Effector memory CD8-positive, alpha-beta T cell (primary cell): ENCODE results near the gene ASB17.
"Not testable (repeated sequence)": the region's sequence is repeated elsewhere in the genome, so short reads cannot be mapped to it uniquely, and the experiment has no call there.

Experiments
- ATAC-seq: fragments of 150-1000 bp; cut with Tn5 transposase; replicated peaks from 2 replicates; pipeline ENCODE4 v1.10.0; 2021; ENCODE audit warnings: mild to moderate bottlenecking, moderate library complexity
- DNase-seq, 3 experiments: peaks; one replicate each; pipeline ENCODE4 v3.0.0; 2021
- H3K27ac Mint-ChIP-seq, 2 donors: one replicate each; pipeline ENCODE4 v1.8.0; 2022; ENCODE audit warnings: mild to moderate bottlenecking in 2 of 2, mixed read lengths in 2 of 2, moderate library complexity in 2 of 2
- H3K27me3 Mint-ChIP-seq, 2 donors: one replicate each; pipeline ENCODE4 v1.8.0; 2022; ENCODE audit warnings: mixed read lengths in 2 of 2
- H3K36me3 Mint-ChIP-seq: one replicate; pipeline ENCODE4 v1.8.0; 2022; ENCODE audit warnings: mild to moderate bottlenecking, moderate library complexity, mixed read lengths; ENCODE audit not compliant: insufficient read depth
- H3K4me1 Mint-ChIP-seq, 2 donors: one replicate each; pipeline ENCODE4 v1.8.0; 2022; ENCODE audit warnings: low read depth in 2 of 2, mixed read lengths in 2 of 2
- H3K4me3 Mint-ChIP-seq, 2 donors: one replicate each; pipeline ENCODE4 v1.8.0; 2022; ENCODE audit warnings: mild to moderate bottlenecking in 2 of 2, mixed read lengths in 2 of 2, moderate library complexity in 2 of 2
- H3K9me3 Mint-ChIP-seq, 2 donors: one replicate each; pipeline ENCODE4 v1.8.0; 2022; ENCODE audit warnings: mixed read lengths in 2 of 2
- total RNA-seq, 9 experiments: gene quantifications; one replicate each; lab custom pipeline; 2026; lab: John Stamatoyannopoulos, UW

Gene ASB17, protein sequence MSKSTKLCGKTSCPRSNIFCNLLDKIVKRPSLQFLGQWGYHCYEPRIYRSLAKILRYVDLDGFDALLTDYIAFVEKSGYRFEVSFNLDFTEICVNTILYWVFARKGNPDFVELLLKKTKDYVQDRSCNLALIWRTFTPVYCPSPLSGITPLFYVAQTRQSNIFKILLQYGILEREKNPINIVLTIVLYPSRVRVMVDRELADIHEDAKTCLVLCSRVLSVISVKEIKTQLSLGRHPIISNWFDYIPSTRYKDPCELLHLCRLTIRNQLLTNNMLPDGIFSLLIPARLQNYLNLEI
- total RNA-seq, result 0 reads per million in 9 experiments

DNA sequence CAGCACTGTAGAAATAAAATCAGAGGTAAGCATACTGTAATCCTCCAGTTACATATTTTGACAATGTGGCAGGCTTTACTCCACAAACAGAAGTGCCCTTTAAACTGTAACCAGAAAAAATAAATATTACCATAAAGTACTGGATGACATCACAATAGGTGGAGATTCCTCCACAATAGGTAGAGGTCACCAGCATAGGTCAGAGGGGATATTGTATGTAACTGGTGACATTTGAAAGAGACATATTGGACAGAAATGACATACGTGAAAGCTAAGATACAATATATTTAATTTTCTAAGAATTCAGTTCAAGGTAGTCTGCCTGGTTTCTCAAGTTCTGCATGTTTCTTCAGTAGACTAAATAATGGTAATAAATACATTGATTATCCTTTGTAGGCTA, at the start of gene ASB17:
TSS of gene ASB17 (minus strand) at position 101 of the 400 bp plus-strand sequence. CDS start 113 bp downstream, outside the sequence.
- peaks cover 0 to 5% of the 10 kb centered on the region in 2 donors for H3K9me3 Mint-ChIP-seq
- no peak within 1 kb of the TSS for H3K27ac Mint-ChIP-seq
- no peaks in the 10 kb centered on the region for H3K4me1 Mint-ChIP-seq
- no peak within 1 kb of the TSS for H3K4me3 Mint-ChIP-seq
- DNase-seq (no peak), ATAC-seq (no peak)
- H3K36me3 Mint-ChIP-seq, result no peaks in the 10 kb centered on the region
- H3K27me3 Mint-ChIP-seq, result peaks cover 10 to 13% of the 10 kb centered on the region in 2 donors

DNA sequence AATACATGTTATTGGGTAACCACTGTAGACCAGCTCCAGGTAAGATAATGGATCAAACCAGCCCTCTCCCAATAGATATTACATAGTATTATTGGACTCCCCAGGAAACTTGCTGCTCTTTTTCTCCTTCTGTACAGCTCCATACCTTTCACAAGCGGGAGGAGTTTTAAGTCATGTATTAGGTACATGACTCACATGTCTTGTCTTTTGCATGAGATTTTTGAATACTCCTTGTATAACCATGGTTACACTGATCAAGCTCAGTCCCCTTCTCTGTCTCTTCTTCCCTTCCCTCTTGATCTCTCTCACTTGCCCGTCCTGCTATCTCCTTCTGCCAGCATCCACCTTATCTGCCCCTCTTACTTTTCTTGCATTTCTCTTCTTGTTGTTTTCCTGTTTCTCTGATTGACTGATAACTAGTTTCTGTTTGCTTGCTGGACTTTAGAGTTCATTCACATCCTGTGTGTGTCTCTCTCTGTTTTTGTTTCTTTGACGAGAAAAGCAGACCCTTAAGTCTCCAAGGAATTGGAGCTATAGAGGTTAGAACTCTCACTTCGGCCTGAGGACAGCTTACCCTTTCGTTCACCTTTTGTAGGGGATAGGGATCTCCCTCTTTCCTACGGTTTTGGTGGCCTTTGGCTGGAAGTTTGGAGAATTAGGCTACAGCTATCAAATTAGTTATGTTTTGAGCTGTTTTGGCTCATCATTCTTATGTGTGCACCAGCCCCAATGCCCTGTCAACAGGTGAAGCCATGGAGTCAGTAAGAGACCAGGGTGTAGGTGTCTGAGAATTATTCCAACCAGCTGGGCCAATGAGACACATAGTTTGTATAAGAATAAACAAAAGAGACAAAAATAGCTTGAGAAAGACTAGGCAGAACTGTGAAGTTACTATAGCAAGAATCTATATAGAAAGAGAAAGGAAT, 49.0 kb upstream of the ASB17 start:
- Mint-ChIP-seq H3K9me3 (peaks cover 0 to 10% of the 10 kb centered on the region in 2 donors), H3K27ac (no peak overlapping the region), H3K36me3 (no peaks in the 10 kb centered on the region), H3K4me3 (no peak overlapping the region), H3K27me3 (peaks cover 7 to 14% of the 10 kb centered on the region in 2 donors), H3K4me1 (no peaks in the 10 kb centered on the region)
- ATAC-seq, result no peak
- DNase-seq, result no peak

DNA sequence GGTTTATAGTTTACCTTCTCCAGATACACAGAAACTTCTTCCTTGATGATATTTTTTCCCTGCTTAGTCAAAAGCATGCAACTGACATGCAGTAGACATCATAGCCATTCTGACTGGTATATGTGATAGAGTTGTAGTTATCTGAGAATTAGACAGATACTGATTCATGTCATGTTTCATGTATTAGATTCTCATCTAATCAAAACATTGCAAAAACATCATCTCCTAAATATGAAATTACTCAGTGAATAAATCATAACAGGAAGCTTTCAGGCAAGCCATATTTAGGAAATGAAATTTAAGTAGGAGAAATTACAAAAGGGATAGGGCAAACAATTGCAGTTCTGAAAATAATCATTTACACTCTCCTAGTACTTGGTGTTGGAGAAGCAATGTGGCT, 38.4 kb upstream of the ASB17 start:
- Mint-ChIP-seq H3K4me1 (no peaks in the 10 kb centered on the region), H3K27me3 (no peaks in the 10 kb centered on the region), H3K27ac (no peak overlapping the region), H3K9me3 (no peaks in the 10 kb centered on the region), H3K4me3 (no peak overlapping the region), H3K36me3 (no peaks in the 10 kb centered on the region)
- ATAC-seq, result no peak
- DNase-seq, result no peak

DNA sequence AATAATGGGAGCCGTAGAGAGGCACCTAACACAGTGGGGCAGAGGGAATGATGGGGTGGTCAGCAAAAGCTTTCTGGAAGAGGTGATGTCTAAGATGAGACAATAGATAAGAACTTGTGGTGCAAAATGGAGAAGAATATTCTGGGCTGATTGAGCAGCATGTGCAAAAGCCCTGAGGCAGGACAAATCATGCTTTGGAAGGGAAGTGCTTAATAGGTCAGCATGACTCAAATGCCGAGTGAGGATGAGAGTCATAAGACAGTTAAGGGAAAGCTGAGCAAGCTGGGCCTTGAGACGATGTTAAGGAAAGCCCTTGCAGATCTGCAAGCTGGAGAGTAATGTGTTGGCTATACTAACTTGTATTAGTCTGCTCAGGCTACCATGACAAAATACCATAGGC, 37.3 kb upstream of the ASB17 start:
- H3K9me3 Mint-ChIP-seq, result no peaks in the 10 kb centered on the region
- ATAC-seq (no peak), DNase-seq (no peak)
- peaks cover 0 to 7% of the 10 kb centered on the region in 2 donors for H3K27me3 Mint-ChIP-seq
- no peaks in the 10 kb centered on the region for H3K36me3 Mint-ChIP-seq
- H3K4me1 Mint-ChIP-seq, result no peaks in the 10 kb centered on the region
- H3K27ac Mint-ChIP-seq, result no peak overlapping the region
- H3K4me3 Mint-ChIP-seq, result no peak overlapping the region

DNA sequence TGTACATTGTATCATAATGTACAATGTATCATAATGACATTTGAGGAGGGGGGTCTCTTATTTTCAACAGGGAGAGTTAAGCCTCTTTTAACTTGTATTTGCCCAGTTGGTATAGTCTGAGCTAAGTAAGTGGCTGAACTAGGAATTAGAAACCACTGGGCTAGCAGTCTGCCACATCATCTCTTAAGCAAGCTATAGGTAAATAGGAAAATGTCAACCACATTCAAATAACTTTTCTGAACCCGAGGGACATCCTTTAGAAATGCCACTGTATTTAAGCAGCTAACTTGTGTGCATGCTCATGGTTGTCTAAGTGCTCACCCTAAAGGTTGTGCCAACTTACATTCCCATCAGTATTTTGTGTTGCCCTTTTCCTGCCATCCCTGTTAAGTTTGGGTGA, 35.5 kb upstream of the ASB17 start:
- H3K9me3 Mint-ChIP-seq, result no peaks in the 10 kb centered on the region
- no peak overlapping the region for H3K27ac Mint-ChIP-seq
- H3K27me3 Mint-ChIP-seq, result peaks cover 0 to 7% of the 10 kb centered on the region in 2 donors
- no peaks in the 10 kb centered on the region for H3K36me3 Mint-ChIP-seq
- H3K4me3 Mint-ChIP-seq, result no peak overlapping the region
- no peaks in the 10 kb centered on the region for H3K4me1 Mint-ChIP-seq
- DNase-seq, result no peak
- no peak for ATAC-seq

DNA sequence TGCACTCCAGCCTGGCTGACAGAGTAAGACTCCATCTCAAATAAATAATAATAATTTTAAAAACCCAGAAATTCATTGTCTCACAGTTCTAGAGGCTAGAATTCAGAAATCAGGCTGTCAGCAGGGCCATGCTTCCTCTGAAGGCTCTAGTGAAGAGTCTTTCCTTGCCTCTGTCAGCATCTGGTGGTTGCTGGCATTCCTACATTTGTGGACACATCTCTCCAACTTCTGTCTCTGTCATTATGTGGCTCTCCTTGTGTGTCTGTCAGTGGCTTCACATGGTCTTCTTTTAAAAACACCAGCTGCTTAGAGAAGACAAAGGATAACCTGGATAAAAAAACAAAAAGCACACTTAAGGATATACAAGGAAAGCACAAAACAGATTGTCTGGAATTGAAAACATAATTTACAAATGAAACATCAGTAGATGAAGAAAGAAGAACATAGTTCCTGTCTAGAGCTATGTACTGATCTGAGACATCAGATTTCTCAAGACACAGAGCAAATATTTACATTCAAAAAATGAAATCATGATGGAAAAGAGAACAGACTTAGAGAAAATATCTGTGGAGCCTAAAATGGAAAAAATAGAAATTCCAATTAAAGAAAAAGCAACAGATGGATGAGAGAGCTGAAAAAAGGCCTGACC, 32.7 kb upstream of the ASB17 start:
- no peak for ATAC-seq
- no peak for DNase-seq
- no peak overlapping the region for H3K27ac Mint-ChIP-seq
- no peaks in the 10 kb centered on the region for H3K36me3 Mint-ChIP-seq
- no peaks in the 10 kb centered on the region for H3K4me1 Mint-ChIP-seq
- no peak overlapping the region for H3K4me3 Mint-ChIP-seq
- peaks cover 0 to 7% of the 10 kb centered on the region in 2 donors for H3K27me3 Mint-ChIP-seq
- H3K9me3 Mint-ChIP-seq, result no peaks in the 10 kb centered on the region

DNA sequence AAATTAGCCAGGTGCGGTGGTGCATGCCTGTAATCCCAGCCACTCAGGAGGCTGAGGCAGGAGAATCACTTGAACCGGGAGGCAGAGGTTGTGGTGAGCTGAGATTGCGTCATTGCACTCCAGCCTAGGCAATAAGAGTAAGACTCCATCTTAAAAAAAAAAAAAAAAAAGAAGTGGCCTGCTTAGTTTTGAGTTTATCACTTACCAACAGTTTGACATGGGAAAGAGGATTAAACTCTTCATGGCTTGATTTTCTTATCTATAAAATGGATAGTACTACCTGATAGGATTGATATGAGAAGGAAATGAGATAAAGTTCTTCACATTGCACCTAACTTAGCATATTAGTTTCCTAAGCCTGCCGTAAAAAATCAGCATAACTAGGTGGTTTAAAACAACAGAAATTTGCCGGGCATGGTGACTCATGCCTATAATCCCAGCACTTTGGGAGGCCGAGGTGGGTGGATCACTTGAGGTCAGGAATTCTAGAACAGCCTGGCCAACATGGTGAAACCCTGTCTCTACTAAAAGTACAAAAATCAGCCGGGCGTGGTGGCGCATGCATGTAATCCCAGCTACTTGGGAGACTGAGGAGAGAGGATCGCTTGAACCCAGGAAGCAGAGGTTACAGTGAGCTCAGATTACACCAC, 32.0 kb upstream of the ASB17 start:
- H3K27ac Mint-ChIP-seq, H3K27me3 Mint-ChIP-seq: not testable (repeated sequence)

DNA sequence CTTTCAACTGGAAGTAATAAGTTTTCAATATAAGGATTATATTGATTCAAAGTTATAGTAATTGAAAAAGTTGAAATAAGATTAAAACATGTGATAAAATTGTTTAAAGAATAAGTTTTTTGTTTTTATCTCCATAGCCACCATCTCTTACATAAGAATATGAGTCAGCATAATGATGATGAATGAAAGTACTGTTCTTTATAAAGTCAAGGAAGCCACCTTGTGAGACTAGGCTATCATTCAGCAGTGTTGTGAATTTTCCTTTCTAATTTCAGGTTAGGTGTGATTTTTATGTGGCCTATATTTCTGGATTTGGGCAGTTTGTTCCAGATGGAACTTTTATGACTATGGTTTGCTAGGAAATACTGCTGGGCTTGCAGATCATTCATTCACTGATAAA, 22.4 kb upstream of the ASB17 start:
- DNase-seq (no peak), ATAC-seq (no peak)
- Mint-ChIP-seq H3K4me3 (no peak overlapping the region), H3K9me3 (no peaks in the 10 kb centered on the region), H3K4me1 (no peaks in the 10 kb centered on the region), H3K27ac (no peak overlapping the region), H3K27me3 (no peaks in the 10 kb centered on the region), H3K36me3 (no peaks in the 10 kb centered on the region)

More for the DNA sequence above, 32.0 kb upstream of the ASB17 start:
- not testable (repeated sequence) for H3K36me3 Mint-ChIP-seq, DNase-seq, H3K9me3 Mint-ChIP-seq, H3K4me1 Mint-ChIP-seq, H3K4me3 Mint-ChIP-seq, ATAC-seq

DNA sequence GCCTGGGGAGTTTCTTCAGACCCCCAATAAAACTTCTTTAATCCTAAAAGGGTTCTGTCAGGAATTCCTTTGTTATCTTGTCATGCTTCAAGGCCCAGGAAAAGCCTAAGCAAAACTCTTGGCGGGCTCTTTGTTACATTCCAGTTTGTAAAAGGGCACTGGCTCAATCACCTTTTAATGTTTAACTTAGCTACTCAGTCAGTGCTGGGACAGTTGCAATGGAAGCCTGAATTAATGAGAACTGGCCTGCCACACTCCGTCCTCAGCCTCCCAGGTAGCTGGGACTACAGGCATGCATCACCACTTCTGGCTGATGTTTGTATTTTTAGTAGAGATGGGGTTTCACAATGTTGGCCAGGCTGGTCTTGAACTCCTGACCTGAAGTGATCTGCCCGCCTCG, 21.3 kb upstream of the ASB17 start:
- no peak for DNase-seq
- H3K27me3 Mint-ChIP-seq, result no peaks in the 10 kb centered on the region
- no peak overlapping the region for H3K4me3 Mint-ChIP-seq
- H3K36me3 Mint-ChIP-seq, result no peaks in the 10 kb centered on the region
- ATAC-seq, result no peak
- H3K27ac Mint-ChIP-seq, result no peak overlapping the region
- no peaks in the 10 kb centered on the region for H3K4me1 Mint-ChIP-seq
- no peaks in the 10 kb centered on the region for H3K9me3 Mint-ChIP-seq

DNA sequence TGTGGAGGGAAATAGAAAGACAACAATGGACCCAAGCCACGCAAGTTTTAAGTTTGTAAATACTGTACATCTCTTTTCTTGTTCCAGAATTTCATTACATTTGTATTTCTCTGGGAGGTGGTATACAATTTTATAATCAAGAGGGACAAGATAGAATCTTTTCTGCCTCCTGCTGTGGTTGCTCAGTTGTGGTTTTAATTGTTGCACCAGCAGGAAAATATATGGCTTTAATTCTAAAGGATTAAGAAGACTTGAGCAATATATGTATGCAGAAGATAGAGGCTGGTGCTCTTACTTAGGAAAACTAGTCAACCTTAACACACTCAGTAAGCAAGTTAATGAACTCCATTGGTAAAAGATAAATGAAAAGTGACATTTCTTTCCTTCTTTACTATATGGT, 19.8 kb upstream of the ASB17 start:
- H3K4me3 Mint-ChIP-seq, result no peak overlapping the region
- no peak overlapping the region for H3K27ac Mint-ChIP-seq
- H3K4me1 Mint-ChIP-seq, result no peaks in the 10 kb centered on the region
- ATAC-seq (no peak), DNase-seq (no peak)
- H3K27me3 Mint-ChIP-seq, result peaks cover 0 to under 1% of the 10 kb centered on the region in 2 donors
- no peaks in the 10 kb centered on the region for H3K9me3 Mint-ChIP-seq
- H3K36me3 Mint-ChIP-seq, result no peaks in the 10 kb centered on the region

DNA sequence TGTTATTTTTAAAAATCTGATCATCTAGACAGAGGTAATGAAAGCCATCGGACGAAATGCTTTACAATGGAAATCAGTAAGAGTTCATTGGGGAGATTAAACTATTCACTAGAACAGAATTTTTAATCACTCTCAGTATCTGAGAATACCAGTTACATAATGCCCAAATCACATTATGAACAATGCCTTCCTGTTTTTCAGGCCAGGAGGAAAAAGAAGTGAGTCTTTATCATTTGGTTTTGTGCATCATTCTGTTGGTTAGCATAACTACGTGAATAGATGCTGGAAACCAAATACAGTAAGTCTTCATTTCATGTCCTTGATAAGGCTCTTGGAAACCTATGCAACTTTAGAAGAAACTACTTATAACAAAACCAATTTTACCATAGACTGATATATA, 18.0 kb upstream of the ASB17 start:
- no peak for ATAC-seq
- Mint-ChIP-seq H3K27ac (no peak overlapping the region), H3K9me3 (peaks cover 0 to 6% of the 10 kb centered on the region in 2 donors), H3K4me1 (no peaks in the 10 kb centered on the region), H3K36me3 (no peaks in the 10 kb centered on the region), H3K27me3 (peaks cover 0 to 4% of the 10 kb centered on the region in 2 donors), H3K4me3 (no peak overlapping the region)
- DNase-seq, result no peak

DNA sequence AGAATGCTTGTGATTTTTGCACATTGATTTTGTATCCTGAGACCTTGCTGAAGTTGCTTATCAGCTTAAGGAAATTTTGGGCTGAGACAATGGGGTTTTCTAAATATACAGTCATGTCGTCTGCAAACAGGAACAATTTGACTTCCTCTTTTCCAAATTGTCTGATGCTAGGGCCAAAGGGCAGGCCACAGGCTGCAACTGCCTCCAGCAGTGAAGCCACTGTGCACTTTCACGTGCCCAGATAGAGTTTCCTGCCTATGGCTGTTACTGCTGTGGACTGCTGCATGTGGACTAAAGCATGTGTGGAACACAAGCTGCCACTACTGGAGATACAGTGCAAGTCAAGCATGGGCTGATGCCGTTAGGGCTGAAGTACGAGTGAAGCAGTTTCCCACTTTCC, 10.8 kb upstream of the ASB17 start:
- not testable (repeated sequence) for H3K36me3 Mint-ChIP-seq, H3K27ac Mint-ChIP-seq, H3K27me3 Mint-ChIP-seq, ATAC-seq, DNase-seq, H3K9me3 Mint-ChIP-seq, H3K4me1 Mint-ChIP-seq, H3K4me3 Mint-ChIP-seq

DNA sequence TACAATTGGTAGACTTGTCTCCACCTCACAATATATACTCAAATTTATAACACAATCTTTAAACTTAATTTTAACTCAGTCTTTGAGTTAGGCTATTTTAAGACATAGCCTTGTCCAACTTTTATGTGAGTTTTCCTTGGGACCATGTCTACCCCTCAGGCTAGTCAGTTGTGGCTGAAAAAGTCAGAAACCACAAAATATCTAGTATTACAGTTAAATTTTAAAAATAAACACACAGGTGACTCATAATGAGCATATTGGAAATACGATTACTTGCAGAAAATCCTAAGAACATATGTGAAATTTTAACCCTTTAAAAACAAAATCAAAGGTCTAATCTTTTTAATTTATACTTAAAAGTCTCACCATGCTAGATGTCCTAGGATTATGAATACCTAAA, 4.8 kb upstream of the ASB17 start:
- no peak for ATAC-seq
- no peak overlapping the region for H3K27ac Mint-ChIP-seq
- H3K4me1 Mint-ChIP-seq, result no peaks in the 10 kb centered on the region
- H3K4me3 Mint-ChIP-seq, result no peak overlapping the region
- no peaks in the 10 kb centered on the region for H3K36me3 Mint-ChIP-seq
- no peak for DNase-seq
- H3K9me3 Mint-ChIP-seq, result no peaks in the 10 kb centered on the region
- no peaks in the 10 kb centered on the region for H3K27me3 Mint-ChIP-seq
